HepG2 (cell line): ENCODE measurements around the gene BCAS1. TPM values are rescaled to one million over a fixed set of nuclear protein-coding genes. Genes with fewer than 3 reads are reported as not detected.

Experiments
- ATAC-seq: fragments of 200-7000 bp; cut with Tn5 transposase; 3 replicates; pipeline ENCODE4 v1.9.1; 2020; ENCODE audit warnings: mild to moderate bottlenecking, moderate library complexity
- BruUV-seq: library from RNA; stranded (reverse); fragments of 400-500 nt; replicated peaks from 2 replicates; lab custom pipeline; 2021; lab: Mats Ljungman, UMichigan
- CTCF ChIA-PET: fragments of 300-600 bp; formaldehyde crosslinking; extraction: SDS; loops from one replicate; lab custom pipeline; 2021; ENCODE audit warnings: low total read pairs, inconsistent platforms, low intra/inter-chr PET ratio; lab: Yijun Ruan, JAX
- POLR2A ChIA-PET: fragments of 350-600 bp; sonication (Branson Sonifier 250); formaldehyde crosslinking; loops from one replicate; lab custom pipeline; 2020; ENCODE audit warnings: antibody characterized with exemption, inconsistent platforms; lab: Yijun Ruan, JAX
- DNase-seq: peaks from one replicate; pipeline ENCODE4 v3.0.0-alpha.2; 2015; ENCODE audit warnings: low spot score
- FAIRE-seq: peaks from 3 replicates; lab custom pipeline; 2011; peaks lifted over from hg19 to GRCh38; lab: Jason Lieb, UNC
- H2AFZ ChIP-seq: one replicate; pipeline ENCODE4 v1.6.1; 2011; ENCODE audit warnings: low read length, inconsistent platforms
- H3K27ac ChIP-seq: fragments of 300-600 bp; 3 replicates; pipeline ENCODE4 v1.8.0; 2011; ENCODE audit warnings: mixed run types, mild to moderate bottlenecking, mixed read lengths, low read length, inconsistent platforms; ENCODE audit not compliant: insufficient read depth; ENCODE audit errors: extremely low read length
- H3K27me3 ChIP-seq, 2 experiments: fragments of 200-600 bp in 1 of 2; 2 replicates in 1 of 2; 3 replicates in 1 of 2; pipeline versions ENCODE4 v1.6.0 to v1.8.0; 2011; ENCODE audit warnings: low read length in 2 of 2, mild to moderate bottlenecking in 2 of 2, moderate library complexity in 2 of 2, inconsistent platforms in 1 of 2; ENCODE audit not compliant: insufficient read depth in 2 of 2, control insufficient read depth in 1 of 2
- H3K36me3 ChIP-seq, 2 experiments: fragments of 200-600 bp in 1 of 2; replicated peaks in 1 of 2; 2 replicates in 1 of 2; 3 replicates in 1 of 2; pipeline versions ENCODE4 v1.5.1 to v1.8.0; 2011; ENCODE audit warnings: low read length in 2 of 2, inconsistent platforms in 1 of 2; ENCODE audit not compliant: insufficient read depth in 2 of 2, control insufficient read depth in 1 of 2
- H3K4me1 ChIP-seq: 2 replicates; pipeline ENCODE4 v1.5.1; 2012; ENCODE audit warnings: low read length, inconsistent platforms; ENCODE audit not compliant: insufficient read depth
- H3K4me2 ChIP-seq: 2 replicates; pipeline ENCODE4 v1.6.0; 2011; ENCODE audit warnings: low read depth, low read length, inconsistent platforms
- H3K4me3 ChIP-seq, 3 experiments: fragments of 200-600 bp in 1 of 3; sonication (generic), shearing (Covaris generic) in 1 of 3; replicated peaks in 1 of 3; 2 replicates each; pipeline ENCODE4 v1.5.1; 2011 to 2016; ENCODE audit warnings: low read length in 3 of 3, inconsistent platforms in 2 of 3, low read depth in 2 of 3, mild to moderate bottlenecking in 2 of 3, control low read depth in 1 of 3, mixed read lengths in 1 of 3; ENCODE audit not compliant: insufficient read depth in 1 of 3
- H3K79me2 ChIP-seq: one replicate; pipeline ENCODE4 v1.6.1; 2011; ENCODE audit warnings: low read length, inconsistent platforms; ENCODE audit not compliant: insufficient read depth
- H3K9ac ChIP-seq: 2 replicates; pipeline ENCODE4 v1.6.0; 2011; ENCODE audit warnings: mild to moderate bottlenecking, low read depth, low read length, inconsistent platforms; ENCODE audit not compliant: insufficient read depth
- H3K9me3 ChIP-seq: 2 replicates; pipeline ENCODE4 v1.5.1; 2012; ENCODE audit warnings: mild to moderate bottlenecking, low read length
- H4K20me1 ChIP-seq: 2 replicates; pipeline ENCODE4 v1.6.0; 2011; ENCODE audit warnings: inconsistent platforms, mild to moderate bottlenecking, low read length, moderate library complexity; ENCODE audit not compliant: insufficient read depth
- HBP1 ChIP-seq: IDR thresholded peaks from 2 replicates; pipeline ENCODE4 v1.6.1; 2016; ENCODE audit warnings: low read depth, control low read depth
- HIVEP1 ChIP-seq: sonication (generic); formaldehyde crosslinking; IDR thresholded peaks from 2 replicates; pipeline ENCODE4 v1.4.0; 2020; ENCODE audit warnings: mild to moderate bottlenecking, missing genetic modification reagents
- PITX1 ChIP-seq: sonication (generic); formaldehyde crosslinking; IDR thresholded peaks from 2 replicates; pipeline ENCODE4 v1.5.1; 2020; ENCODE audit warnings: mild to moderate bottlenecking, missing genetic modification reagents
- RBM22 ChIP-seq: fragments of 200-400 bp; formaldehyde crosslinking; optimal IDR thresholded peaks from 2 replicates; pipeline ENCODE3; 2017; ENCODE audit warnings: mild to moderate bottlenecking, low read length, moderate library complexity
- RFX5 ChIP-seq: IDR thresholded peaks from 2 replicates; pipeline ENCODE4 v1.6.1; 2011; ENCODE audit warnings: low read depth, low read length, improper control_type of control experiment
- SAFB2 ChIP-seq: sonication (generic); formaldehyde crosslinking; IDR thresholded peaks from 2 replicates; pipeline ENCODE4 v1.5.1; 2020; ENCODE audit warnings: missing genetic modification reagents, low read depth, mild to moderate bottlenecking, borderline replicate concordance
- STAT5B ChIP-seq: sonication (generic); formaldehyde crosslinking; IDR thresholded peaks from 2 replicates; pipeline ENCODE4 v1.4.0; 2020; ENCODE audit warnings: missing genetic modification reagents
- ZNF180 ChIP-seq: sonication (generic); formaldehyde crosslinking; IDR thresholded peaks from 2 replicates; pipeline ENCODE4 v1.4.0; 2020; ENCODE audit warnings: low read depth, missing genetic modification reagents, borderline replicate concordance
- ZNF775 ChIP-seq: sonication (generic); formaldehyde crosslinking; IDR thresholded peaks from 2 replicates; pipeline ENCODE4 v1.4.0; 2020; ENCODE audit warnings: missing genetic modification reagents, mild to moderate bottlenecking, moderate library complexity, borderline replicate concordance
- WGBS: methylation state at CpG from one replicate; pipeline ENCODE4 v1.1.6; 2017; ENCODE audit warnings: low lambda C conversion rate; 5-methylcytosine and 5-hydroxymethylcytosine counted together
- in situ Hi-C: cut with HindIII; loops from 2 replicates; pipeline ENCODE4 v1.10.0; 2017; ENCODE audit warnings: low pct_unique_long_range_greater_than_20kb; ENCODE audit not compliant: extremely low pct_ligation_motif_present
- intact Hi-C: fragments of 100-400 bp; cut with micrococcal nuclease; formaldehyde crosslinking; loops from one replicate; pipeline ENCODE4 v1.10.0; 2022; ENCODE audit not compliant: unreplicated experiment
- polyA plus RNA-seq, 8 experiments: library from polyadenylated mRNA; depleted of rRNA in 3 of 8; stranded (reverse) in 7 of 8; unstranded in 1 of 8; fragments of >200 nt; fragmentation: Illumina TruSeq in 4 of 8; extraction: Trizol in 4 of 8; gene quantifications; 2 replicates each; pipeline versions ENCODE4 v1.2.1 to v1.2.3, GENCODE V29; 2011 to 2016; ENCODE audit warnings: low read depth in 4 of 8, missing spikeins in 1 of 8, mixed read lengths in 1 of 8; ENCODE audit not compliant: insufficient read depth in 1 of 8
- total RNA-seq, 5 experiments: library from RNA; depleted of rRNA; stranded (reverse); fragments of >200 nt; fragmentation: Illumina TruSeq; extraction: Trizol; gene quantifications; 2 replicates each; pipeline ENCODE4 v1.2.3, GENCODE V29; 2016; ENCODE audit warnings: low read depth in 1 of 5
- TF ChIP-seq, protein P1 (sequence below): fragments of 450-650 bp; IDR thresholded peaks from 2 replicates; pipeline ENCODE4 v1.6.1; 2017; ENCODE audit warnings: mild to moderate bottlenecking
- TF ChIP-seq, protein P2 (sequence below): sonication (generic); formaldehyde crosslinking; IDR thresholded peaks from 2 replicates; pipeline ENCODE4 v1.4.0; 2020; ENCODE audit warnings: missing genetic modification reagents, low read depth, mild to moderate bottlenecking, borderline replicate concordance
- TF ChIP-seq, protein P3 (sequence below): sonication (generic); formaldehyde crosslinking; IDR thresholded peaks from 2 replicates; pipeline ENCODE4 v1.4.0; 2020; ENCODE audit warnings: missing genetic modification reagents, mild to moderate bottlenecking, borderline replicate concordance
- TF ChIP-seq, protein P4 (sequence below): sonication (generic); formaldehyde crosslinking; IDR thresholded peaks from 2 replicates; pipeline ENCODE4 v1.4.0; 2020; ENCODE audit warnings: missing genetic modification reagents, borderline replicate concordance

The BCAS1 gene
- total and polyA plus RNA-seq, 2 of the 13 experiments (the other 11 are each of a cell fraction or from before 2014, with no cell fraction given), result 0.55 to 0.91 TPM

DNA sequence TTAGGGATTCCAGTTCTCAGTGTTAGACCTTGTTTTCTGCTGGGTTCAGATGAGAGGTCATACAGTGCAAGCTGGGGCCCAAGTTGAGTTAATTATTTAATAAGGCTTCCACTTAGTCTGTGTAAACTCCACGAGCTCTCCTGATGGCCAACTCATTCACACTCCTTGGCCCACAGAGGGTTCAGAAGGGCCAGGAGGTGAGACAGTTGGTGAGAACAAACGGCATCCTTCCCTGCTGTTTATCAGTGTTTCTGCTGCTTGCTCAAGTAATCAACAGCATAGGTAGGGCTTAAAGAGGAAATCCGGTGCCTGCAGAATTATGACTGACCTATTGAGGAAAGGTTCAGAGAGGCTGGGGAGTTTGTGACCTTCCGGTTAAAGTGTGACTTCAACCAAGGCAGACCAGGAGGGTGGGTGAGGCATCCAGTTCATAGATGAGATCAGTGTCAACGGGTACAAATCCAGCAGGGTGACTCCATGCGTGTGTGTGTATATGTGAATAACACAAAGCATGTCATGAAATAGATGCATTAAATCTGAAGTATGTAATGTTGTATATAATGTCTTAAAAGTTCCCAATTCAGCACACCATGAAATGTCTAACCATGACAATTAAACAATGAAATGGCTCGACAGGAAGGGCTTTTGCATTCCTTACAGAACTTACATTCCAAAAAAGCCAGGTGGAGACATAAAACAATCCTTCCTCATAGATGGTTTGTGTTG is 37.4 kb upstream of the BCAS1 start:
- ChIA-PET CTCF (interaction anchor here (0.9 to 1.6 kb wide), 3 partner anchors 11 to 87 kb away, joined by 3 read pairs; no protein-coding TSS in a partner anchor), POLR2A (interaction anchor here (0.7 to 11.5 kb wide), 20 partner anchors 9 to 514 kb away, joined by 3 to 287 read pairs (median 4); partner anchors contain the start of genes CYP24A1, PFDN4 and ZNF217)
- Histone ChIP-seq H3K9me3 (0 out of 2 replicates have a peak, but pooled peaks cover 4% of the 10 kb centered on the region), H3K36me3 (no peaks in the 10 kb centered on the region), H3K4me1 (peaks cover 98% of the 10 kb centered on the region), H3K4me3 (peak overlapping the region; percentile 15 to 41 (median 20); a peak in 4 of 6 replicates), H3K27ac (peak overlapping the region; percentile 91), H3K27me3 (no peaks in the 10 kb centered on the region), H4K20me1 (no peaks in the 10 kb centered on the region), H3K79me2 (no peaks in the 10 kb centered on the region), H2AFZ (peak overlapping the region; percentile 2), H3K9ac (peak overlapping the region; percentile 74), H3K4me2 (peak overlapping the region; percentile 73)
- FAIRE-seq (peak; percentile 94), ATAC-seq (peak; percentile 85), DNase-seq (peak; percentile 99)
- 3% methylated on average over 7 of the region's 7 CpGs for WGBS
- intact Hi-C loops, result loop anchor here (10.0 kb wide), 1 partner anchor 533 kb away; no protein-coding TSS in a partner anchor
- in situ Hi-C loops, result no loop called here
- BruUV-seq, result TSS peak; percentile 97
- TF ChIP-seq, protein P1, sequence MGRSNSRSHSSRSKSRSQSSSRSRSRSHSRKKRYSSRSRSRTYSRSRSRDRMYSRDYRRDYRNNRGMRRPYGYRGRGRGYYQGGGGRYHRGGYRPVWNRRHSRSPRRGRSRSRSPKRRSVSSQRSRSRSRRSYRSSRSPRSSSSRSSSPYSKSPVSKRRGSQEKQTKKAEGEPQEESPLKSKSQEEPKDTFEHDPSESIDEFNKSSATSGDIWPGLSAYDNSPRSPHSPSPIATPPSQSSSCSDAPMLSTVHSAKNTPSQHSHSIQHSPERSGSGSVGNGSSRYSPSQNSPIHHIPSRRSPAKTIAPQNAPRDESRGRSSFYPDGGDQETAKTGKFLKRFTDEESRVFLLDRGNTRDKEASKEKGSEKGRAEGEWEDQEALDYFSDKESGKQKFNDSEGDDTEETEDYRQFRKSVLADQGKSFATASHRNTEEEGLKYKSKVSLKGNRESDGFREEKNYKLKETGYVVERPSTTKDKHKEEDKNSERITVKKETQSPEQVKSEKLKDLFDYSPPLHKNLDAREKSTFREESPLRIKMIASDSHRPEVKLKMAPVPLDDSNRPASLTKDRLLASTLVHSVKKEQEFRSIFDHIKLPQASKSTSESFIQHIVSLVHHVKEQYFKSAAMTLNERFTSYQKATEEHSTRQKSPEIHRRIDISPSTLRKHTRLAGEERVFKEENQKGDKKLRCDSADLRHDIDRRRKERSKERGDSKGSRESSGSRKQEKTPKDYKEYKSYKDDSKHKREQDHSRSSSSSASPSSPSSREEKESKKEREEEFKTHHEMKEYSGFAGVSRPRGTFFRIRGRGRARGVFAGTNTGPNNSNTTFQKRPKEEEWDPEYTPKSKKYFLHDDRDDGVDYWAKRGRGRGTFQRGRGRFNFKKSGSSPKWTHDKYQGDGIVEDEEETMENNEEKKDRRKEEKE, result no peak
- TF ChIP-seq STAT5B (0 out of 2 replicates have a peak, but pooled peaks have one; percentile 39), ZNF180 (CRISPR knock-in tag) (no peak), HIVEP1 (CRISPR knock-in tag) (no peak; the same call in 1 of the 2 replicates), RFX5 (no peak), HBP1 (CRISPR knock-in tag) (peak; percentile 53; the same call in 1 of the 2 replicates), SAFB2 (CRISPR knock-in tag) (peak; percentile 64; the same call in 1 of the 2 replicates), RBM22 (no peak), ZNF775 (CRISPR knock-in tag) (peak; percentile 89; the same call in 1 of the 2 replicates), PITX1 (CRISPR knock-in tag) (peak; percentile 96)
- TF ChIP-seq, protein P2, sequence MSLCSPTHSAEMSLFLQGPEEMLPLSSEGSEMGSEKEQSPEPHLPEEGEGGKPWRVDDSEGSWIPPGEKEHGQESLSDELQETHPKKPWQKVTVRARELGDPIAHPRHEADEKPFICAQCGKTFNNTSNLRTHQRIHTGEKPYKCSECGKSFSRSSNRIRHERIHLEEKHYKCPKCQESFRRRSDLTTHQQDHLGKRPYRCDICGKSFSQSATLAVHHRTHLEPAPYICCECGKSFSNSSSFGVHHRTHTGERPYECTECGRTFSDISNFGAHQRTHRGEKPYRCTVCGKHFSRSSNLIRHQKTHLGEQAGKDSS (CRISPR knock-in tag), result peak; percentile 93; the same call in 1 of the 2 replicates
- TF ChIP-seq, protein P3, sequence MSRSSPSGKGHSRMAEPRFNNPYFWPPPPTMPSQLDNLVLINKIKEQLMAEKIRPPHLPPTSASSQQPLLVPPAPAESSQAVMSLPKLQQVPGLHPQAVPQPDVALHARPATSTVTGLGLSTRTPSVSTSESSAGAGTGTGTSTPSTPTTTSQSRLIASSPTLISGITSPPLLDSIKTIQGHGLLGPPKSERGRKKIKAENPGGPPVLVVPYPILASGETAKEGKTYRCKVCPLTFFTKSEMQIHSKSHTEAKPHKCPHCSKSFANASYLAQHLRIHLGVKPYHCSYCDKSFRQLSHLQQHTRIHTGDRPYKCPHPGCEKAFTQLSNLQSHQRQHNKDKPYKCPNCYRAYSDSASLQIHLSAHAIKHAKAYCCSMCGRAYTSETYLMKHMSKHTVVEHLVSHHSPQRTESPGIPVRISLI (CRISPR knock-in tag), result peak; percentile 74; the same call in 1 of the 2 replicates
- TF ChIP-seq, protein P4, sequence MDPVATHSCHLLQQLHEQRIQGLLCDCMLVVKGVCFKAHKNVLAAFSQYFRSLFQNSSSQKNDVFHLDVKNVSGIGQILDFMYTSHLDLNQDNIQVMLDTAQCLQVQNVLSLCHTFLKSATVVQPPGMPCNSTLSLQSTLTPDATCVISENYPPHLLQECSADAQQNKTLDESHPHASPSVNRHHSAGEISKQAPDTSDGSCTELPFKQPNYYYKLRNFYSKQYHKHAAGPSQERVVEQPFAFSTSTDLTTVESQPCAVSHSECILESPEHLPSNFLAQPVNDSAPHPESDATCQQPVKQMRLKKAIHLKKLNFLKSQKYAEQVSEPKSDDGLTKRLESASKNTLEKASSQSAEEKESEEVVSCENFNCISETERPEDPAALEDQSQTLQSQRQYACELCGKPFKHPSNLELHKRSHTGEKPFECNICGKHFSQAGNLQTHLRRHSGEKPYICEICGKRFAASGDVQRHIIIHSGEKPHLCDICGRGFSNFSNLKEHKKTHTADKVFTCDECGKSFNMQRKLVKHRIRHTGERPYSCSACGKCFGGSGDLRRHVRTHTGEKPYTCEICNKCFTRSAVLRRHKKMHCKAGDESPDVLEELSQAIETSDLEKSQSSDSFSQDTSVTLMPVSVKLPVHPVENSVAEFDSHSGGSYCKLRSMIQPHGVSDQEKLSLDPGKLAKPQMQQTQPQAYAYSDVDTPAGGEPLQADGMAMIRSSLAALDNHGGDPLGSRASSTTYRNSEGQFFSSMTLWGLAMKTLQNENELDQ (CRISPR knock-in tag), result no peak
